OCI-LY1 (cell line): ENCODE measurements around the gene ZNF14.
"Not testable (repeated sequence)": the region's sequence is repeated elsewhere in the genome, so short reads cannot be mapped to it uniquely, and the experiment has no call there.

Source experiments
- H2AFZ ChIP-seq: fragments of 200-600 bp; sonication (generic), shearing (Covaris generic); 2 replicates; pipeline ENCODE4 v1.6.0; 2014; ENCODE audit warnings: antibody characterized with exemption, mild to moderate bottlenecking, low read length
- H3F3A ChIP-seq: fragments of 200-600 bp; sonication (generic), shearing (Covaris generic); 2 replicates; pipeline ENCODE4 v1.6.0; 2014; ENCODE audit warnings: mild to moderate bottlenecking, antibody characterized with exemption, low read length, moderate library complexity; ENCODE audit not compliant: insufficient read depth
- H3K27ac ChIP-seq: fragments of 200-600 bp; sonication (generic); 2 replicates; pipeline ENCODE4 v1.5.1; 2014; ENCODE audit warnings: low read length, mixed run types, mild to moderate bottlenecking, low read depth; ENCODE audit not compliant: poor library complexity, severe bottlenecking
- H3K27me3 ChIP-seq: fragments of 200-600 bp; sonication (generic); 2 replicates; pipeline ENCODE4 v1.6.0; 2014; ENCODE audit warnings: antibody characterized with exemption, mild to moderate bottlenecking, low read length, moderate library complexity; ENCODE audit not compliant: insufficient read depth
- H3K36me3 ChIP-seq: fragments of 200-600 bp; sonication (generic); 2 replicates; pipeline ENCODE4 v1.6.1; 2014; ENCODE audit warnings: mild to moderate bottlenecking, antibody characterized with exemption, low read length, moderate library complexity, mixed read lengths; ENCODE audit not compliant: insufficient read depth
- H3K4me1 ChIP-seq: fragments of 200-600 bp; sonication (generic); 2 replicates; pipeline ENCODE4 v1.5.1; 2014; ENCODE audit warnings: mild to moderate bottlenecking, low read length, moderate library complexity; ENCODE audit not compliant: insufficient read depth, severe bottlenecking
- H3K4me2 ChIP-seq: fragments of 200-600 bp; sonication (generic), shearing (Covaris generic); 2 replicates; pipeline ENCODE4 v1.6.1; 2014; ENCODE audit warnings: low read length
- H3K4me3 ChIP-seq: fragments of 200-600 bp; sonication (generic); 2 replicates; pipeline ENCODE4 v1.5.1; 2014; ENCODE audit warnings: low read length, low read depth, mild to moderate bottlenecking, mixed read lengths; ENCODE audit not compliant: poor library complexity, severe bottlenecking
- H3K79me2 ChIP-seq: fragments of 200-600 bp; shearing (Covaris generic); 2 replicates; pipeline ENCODE4 v1.6.1; 2016; ENCODE audit warnings: mixed run types, low read length, mixed read lengths; ENCODE audit not compliant: insufficient read depth
- H3K9ac ChIP-seq: fragments of 200-600 bp; sonication (generic), shearing (Covaris generic); 2 replicates; pipeline ENCODE4 v1.6.1; 2014; ENCODE audit warnings: mild to moderate bottlenecking, low read length, mixed read lengths
- H3K9me2 ChIP-seq: fragments of 200-600 bp; sonication (generic), shearing (Covaris generic); 2 replicates; pipeline ENCODE4 v1.6.1; 2014; ENCODE audit warnings: low read depth, mild to moderate bottlenecking, low read length, mixed read lengths
- H3K9me3 ChIP-seq: fragments of 200-600 bp; shearing (Covaris generic); 2 replicates; pipeline ENCODE4 v1.6.1; 2014; ENCODE audit warnings: low read length, mixed read lengths
- H4K20me1 ChIP-seq: fragments of 200-600 bp; sonication (generic), shearing (Covaris generic); 2 replicates; pipeline ENCODE4 v1.6.0; 2016; ENCODE audit warnings: mild to moderate bottlenecking, low read length; ENCODE audit not compliant: insufficient read depth
- CTCF ChIP-seq: fragments of 200-600 bp; sonication (generic), shearing (Covaris generic); IDR thresholded peaks from 2 replicates; pipeline ENCODE4 v1.5.1; 2017; ENCODE audit warnings: mild to moderate bottlenecking, antibody characterized with exemption, low read length, moderate library complexity, mixed read lengths
- EZH2 ChIP-seq: fragments of 200-600 bp; sonication (generic), shearing (Covaris generic); IDR thresholded peaks from 2 replicates; pipeline ENCODE4 v1.8.0; 2017; ENCODE audit warnings: borderline replicate concordance, mixed run types, mild to moderate bottlenecking, antibody characterized with exemption, low read length, moderate library complexity, mixed read lengths

The ZNF14 gene

DNA sequence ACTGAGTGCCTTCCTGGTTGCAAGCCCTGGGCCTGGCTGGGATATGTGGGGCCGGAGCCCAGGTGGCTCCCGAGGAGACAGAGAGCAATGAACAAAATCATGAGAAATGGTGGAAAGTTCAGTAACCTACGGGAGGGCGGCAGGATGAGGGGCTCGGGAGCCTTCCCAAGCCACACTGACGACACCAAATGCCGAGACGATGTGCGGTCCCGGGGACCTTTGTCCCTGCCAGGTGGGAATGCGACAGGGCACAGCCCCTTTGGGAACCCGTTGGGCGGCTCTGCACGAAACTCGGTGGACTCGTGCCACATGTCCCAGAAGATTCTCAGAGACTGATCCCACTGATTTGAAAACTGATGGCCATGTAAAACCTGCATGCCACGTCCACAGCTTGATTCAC is 11.7 kb upstream of the ZNF14 start:
- Histone ChIP-seq H3K4me3 (no peak overlapping the region), H3K27me3 (no peaks in the 10 kb centered on the region; the same call in 1 of the 2 replicates), H3K9me2 (no peaks in the 10 kb centered on the region), H3K36me3 (no peaks in the 10 kb centered on the region), H3K79me2 (no peaks in the 10 kb centered on the region), H4K20me1 (no peaks in the 10 kb centered on the region), H2AFZ (no peak overlapping the region), H3K9me3 (no peaks in the 10 kb centered on the region), H3F3A (no peaks in the 10 kb centered on the region), H3K9ac (no peak overlapping the region), H3K4me2 (no peak overlapping the region), H3K4me1 (no peaks in the 10 kb centered on the region), H3K27ac (no peak overlapping the region)
- TF ChIP-seq EZH2 (no peak), CTCF (no peak)

- not testable (repeated sequence) for H3K9me2 ChIP-seq, H3K79me2 ChIP-seq, H4K20me1 ChIP-seq, H3F3A ChIP-seq, H3K36me3 ChIP-seq, H3K27ac ChIP-seq, H3K4me3 ChIP-seq, H3K9ac ChIP-seq, H3K4me2 ChIP-seq, H3K27me3 ChIP-seq, H3K9me3 ChIP-seq, H2AFZ ChIP-seq, H3K4me1 ChIP-seq
These were observed 11.0 kb upstream of the ZNF14 start for GRCh38 chr19:19743921-19744320.

DNA sequence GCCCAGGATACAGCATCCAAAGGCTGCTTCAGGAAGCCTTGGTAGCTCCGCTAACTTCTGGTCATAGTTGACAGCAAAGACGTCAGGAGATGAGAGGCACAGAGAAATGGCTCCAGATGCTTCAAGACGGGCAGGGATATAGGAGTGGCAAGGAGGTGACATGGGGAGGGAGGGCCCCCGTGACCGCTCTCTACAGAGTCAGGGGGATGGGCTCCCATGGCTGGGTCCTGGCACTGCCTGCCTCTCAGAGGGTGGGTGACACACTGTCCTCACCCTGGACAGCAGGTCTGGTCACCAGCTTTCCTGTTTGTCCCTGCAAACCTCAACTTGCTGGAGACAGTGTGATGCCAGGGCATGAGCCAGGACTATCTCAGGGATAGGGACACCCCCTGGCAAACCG is 10.3 kb upstream of the ZNF14 start:
- Histone ChIP-seq H4K20me1 (no peaks in the 10 kb centered on the region), H3K79me2 (no peaks in the 10 kb centered on the region), H3K4me3 (no peak overlapping the region), H3K4me2 (no peak overlapping the region), H3K9me3 (no peaks in the 10 kb centered on the region), H3K4me1 (no peaks in the 10 kb centered on the region), H3K9ac (no peak overlapping the region), H3F3A (no peaks in the 10 kb centered on the region), H3K9me2 (no peaks in the 10 kb centered on the region), H2AFZ (no peak overlapping the region), H3K27me3 (no peaks in the 10 kb centered on the region; the same call in 1 of the 2 replicates), H3K27ac (no peak overlapping the region), H3K36me3 (no peaks in the 10 kb centered on the region)
- no peak for TF ChIP-seq EZH2
- TF ChIP-seq CTCF = no peak

DNA sequence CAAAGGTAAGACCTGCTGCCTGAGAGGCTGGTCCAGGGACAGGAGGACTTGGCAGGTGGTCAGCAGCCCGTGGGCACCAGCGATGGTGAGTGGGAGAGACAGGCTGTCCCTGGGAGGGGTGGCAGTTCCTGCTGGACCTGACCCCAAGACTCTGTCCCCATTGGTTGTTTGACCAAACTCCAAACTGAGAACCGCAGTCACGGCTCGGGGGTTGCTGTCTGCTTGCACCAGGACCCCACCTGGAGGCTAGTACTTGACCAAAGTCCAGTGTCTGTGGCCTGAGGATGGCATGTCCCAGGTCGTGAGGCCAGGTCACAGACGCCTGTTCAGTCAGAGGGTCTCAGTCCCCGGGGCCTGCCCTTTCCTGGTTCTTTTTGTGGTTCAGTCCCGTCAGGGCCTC is 9.9 kb upstream of the ZNF14 start:
- Histone ChIP-seq H3K4me2 (no peak overlapping the region), H3K4me3 (no peak overlapping the region), H3K9ac (no peak overlapping the region), H3K9me3 (no peaks in the 10 kb centered on the region), H3K79me2 (no peaks in the 10 kb centered on the region), H3K4me1 (no peaks in the 10 kb centered on the region), H3K36me3 (no peaks in the 10 kb centered on the region), H4K20me1 (no peaks in the 10 kb centered on the region), H3K27ac (no peak overlapping the region), H2AFZ (no peak overlapping the region), H3K27me3 (no peaks in the 10 kb centered on the region), H3F3A (no peaks in the 10 kb centered on the region), H3K9me2 (no peaks in the 10 kb centered on the region)
- no peak for TF ChIP-seq EZH2
- TF ChIP-seq CTCF = no peak
